Keratinocyte (primary cell): ENCODE results near the gene CIZ1. TPM values are rescaled to one million over a fixed set of nuclear protein-coding genes. Genes with fewer than 3 reads are reported as not detected.

ENCODE experiments used
- DNase-seq: peaks from one replicate; pipeline ENCODE4 v3.0.0-alpha.2; 2011; ENCODE audit warnings: low read depth, missing footprints, low spot score
- FAIRE-seq: peaks from 2 replicates; lab custom pipeline; 2011; peaks lifted over from hg19 to GRCh38; lab: Jason Lieb, UNC
- H2AFZ ChIP-seq: 2 replicates; pipeline ENCODE4 v1.6.0; 2012; ENCODE audit warnings: low read length, control low read depth, inconsistent platforms; ENCODE audit not compliant: control insufficient read depth
- H3K27ac ChIP-seq: 2 replicates; pipeline ENCODE4 v1.5.1; 2011; ENCODE audit warnings: low read length; ENCODE audit not compliant: control insufficient read depth, insufficient read depth
- H3K27me3 ChIP-seq: 3 replicates; pipeline ENCODE4 v1.6.0; 2011; ENCODE audit warnings: low read length; ENCODE audit not compliant: control insufficient read depth, insufficient read depth; ENCODE audit errors: extremely low read depth
- H3K36me3 ChIP-seq, 2 experiments: 2 replicates in 1 of 2; 3 replicates in 1 of 2; pipeline ENCODE4 v1.5.1; 2011; ENCODE audit warnings: low read length in 2 of 2, mild to moderate bottlenecking in 1 of 2; ENCODE audit not compliant: control insufficient read depth in 2 of 2, insufficient read depth in 2 of 2; ENCODE audit errors: extremely low read depth in 1 of 2
- H3K4me1 ChIP-seq: 3 replicates; pipeline ENCODE4 v1.5.1; 2011; ENCODE audit warnings: low read length; ENCODE audit not compliant: control insufficient read depth, insufficient read depth; ENCODE audit errors: extremely low read depth
- H3K4me2 ChIP-seq: 3 replicates; pipeline ENCODE4 v1.6.0; 2011; ENCODE audit warnings: low read depth, low read length; ENCODE audit not compliant: control insufficient read depth, insufficient read depth; ENCODE audit errors: extremely low read depth
- H3K4me3 ChIP-seq, 3 experiments: fragments of 200-600 bp in 1 of 3; sonication (generic) in 1 of 3; 2 replicates in 2 of 3; 3 replicates in 1 of 3; pipeline ENCODE4 v1.5.1; 2011 to 2016; ENCODE audit warnings: low read length in 3 of 3, mild to moderate bottlenecking in 3 of 3, control low read depth in 2 of 3, inconsistent platforms in 1 of 3, low read depth in 1 of 3, mixed read lengths in 1 of 3, mixed run types in 1 of 3, moderate library complexity in 1 of 3; ENCODE audit not compliant: control insufficient read depth in 2 of 3, insufficient read depth in 2 of 3; ENCODE audit errors: extremely low read depth in 1 of 3
- H3K79me2 ChIP-seq: 2 replicates; pipeline ENCODE4 v1.6.0; 2012; ENCODE audit warnings: low read length; ENCODE audit not compliant: control insufficient read depth, insufficient read depth
- H3K9ac ChIP-seq: 3 replicates; pipeline ENCODE4 v1.6.0; 2011; ENCODE audit warnings: low read length; ENCODE audit not compliant: control insufficient read depth, insufficient read depth; ENCODE audit errors: extremely low read depth
- H3K9me1 ChIP-seq: 3 replicates; pipeline ENCODE4 v1.6.0; 2011; ENCODE audit warnings: low read length; ENCODE audit not compliant: control insufficient read depth, insufficient read depth; ENCODE audit errors: extremely low read depth
- H3K9me3 ChIP-seq: 2 replicates; pipeline ENCODE4 v1.5.1; 2012; ENCODE audit warnings: low read depth, low read length; ENCODE audit not compliant: control insufficient read depth
- H4K20me1 ChIP-seq: 3 replicates; pipeline ENCODE4 v1.6.0; 2011; ENCODE audit warnings: low read length; ENCODE audit not compliant: control insufficient read depth, insufficient read depth; ENCODE audit errors: extremely low read depth
- CTCF ChIP-seq, 3 experiments: IDR thresholded peaks in 1 of 3; conservative IDR thresholded peaks in 1 of 3; optimal IDR thresholded peaks in 1 of 3; 2 replicates in 2 of 3; 3 replicates in 1 of 3; pipeline versions ENCODE3 to v1.5.1; 2011; ENCODE audit warnings: low read length in 3 of 3, mild to moderate bottlenecking in 3 of 3, moderate library complexity in 2 of 3, control low read depth in 1 of 3, inconsistent platforms in 1 of 3; ENCODE audit not compliant: insufficient read depth in 2 of 3; ENCODE audit errors: extremely low read depth in 1 of 3
- EZH2 ChIP-seq: IDR thresholded peaks from one replicate; pipeline ENCODE4 v1.6.1; 2012; ENCODE audit warnings: inconsistent platforms, mild to moderate bottlenecking, low read length, moderate library complexity
- dilution Hi-C: fragments of 300-500 bp; cut with MboI; formaldehyde crosslinking; loops from one replicate; pipeline ENCODE4 v1.7.0; 2020; ENCODE audit warnings: low sequenced_read_pairs; ENCODE audit not compliant: extremely low pct_ligation_motif_present
- polyA plus RNA-seq, 5 experiments: library from polyadenylated mRNA; depleted of rRNA in 3 of 5; stranded (reverse) in 3 of 5; stranded (forward) in 1 of 5; unstranded in 1 of 5; fragments of >200 nt; gene quantifications; 1 replicate in 1 of 5; 2 replicates in 3 of 5; 3 replicates in 1 of 5; pipeline versions ENCODE4 v1.2.1 to v1.2.3, GENCODE V29; 2011 to 2012; ENCODE audit warnings: missing spikeins in 2 of 5, low read depth in 1 of 5, low replicate concordance in 1 of 5

CIZ1 gene
- polyA plus RNA-seq, 1 donor (not counting 4 experiments of a cell fraction or from before 2014, with no cell fraction given): 23.5 TPM

GRCh38 chr9:128169925-128170324 is 21.4 kb downstream of the CIZ1 start:
- Histone ChIP-seq H3K36me3 (peaks cover 32 to 35% of the 10 kb centered on the region in 2 experiments), H2AFZ (no peak overlapping the region), H4K20me1 (no peaks in the 10 kb centered on the region), H3K4me1 (peaks cover 2% of the 10 kb centered on the region), H3K27ac (no peak overlapping the region), H3K9ac (no peak overlapping the region), H3K9me3 (no peaks in the 10 kb centered on the region), H3K27me3 (no peaks in the 10 kb centered on the region), H3K4me2 (no peak overlapping the region), H3K4me3 (no peak overlapping the region), H3K9me1 (no peaks in the 10 kb centered on the region), H3K79me2 (no peaks in the 10 kb centered on the region)
- DNase-seq (no peak), FAIRE-seq (no peak)
- dilution Hi-C loops: no loop called here
- TF ChIP-seq CTCF (optimal IDR thresholded peaks at IDR 0.05 in 1 of 3, IDR thresholded peaks at IDR 0.05 in 1 of 3, conservative IDR thresholded peaks at IDR 0.05 in 1 of 3; ENCODE audit: extremely low read depth in 1 of 3, insufficient read depth in 2 of 3, low read length in 3 of 3) (no peak), EZH2 (no peak)

- no peak overlapping the region for H3K27ac ChIP-seq
- no peak overlapping the region for H3K4me2 ChIP-seq
- H3K27me3 ChIP-seq: no peaks in the 10 kb centered on the region
- no peaks in the 10 kb centered on the region for H3K79me2 ChIP-seq
- H4K20me1 ChIP-seq: no peaks in the 10 kb centered on the region
- H3K36me3 ChIP-seq: peaks cover 32 to 35% of the 10 kb centered on the region in 2 experiments
- H3K9me1 ChIP-seq: no peaks in the 10 kb centered on the region
- TF ChIP-seq EZH2 (no peak), CTCF (optimal IDR thresholded peaks at IDR 0.05 in 1 of 3, IDR thresholded peaks at IDR 0.05 in 1 of 3, conservative IDR thresholded peaks at IDR 0.05 in 1 of 3; ENCODE audit: extremely low read depth in 1 of 3, insufficient read depth in 2 of 3, low read length in 3 of 3) (no peak)
- H3K4me1 ChIP-seq: peaks cover 4% of the 10 kb centered on the region
- H3K9me3 ChIP-seq: no peaks in the 10 kb centered on the region
- no peak overlapping the region for H2AFZ ChIP-seq
- DNase-seq (no peak), FAIRE-seq (no peak)
- H3K4me3 ChIP-seq: no peak overlapping the region
- dilution Hi-C loops: no loop called here
- no peak overlapping the region for H3K9ac ChIP-seq
Observed at GRCh38 chr9:128169492-128169891, 21.9 kb downstream of the CIZ1 start.
